Right atrium auricular region (tissue), 2 donors: Measurements from ENCODE around the gene PRR5. TPM values are rescaled to one million over a fixed set of nuclear protein-coding genes. Genes with fewer than 3 reads are reported as not detected.
"Not testable (repeated sequence)": the region's sequence is repeated elsewhere in the genome, so short reads cannot be mapped to it uniquely, and the experiment has no call there.

Experiments used
- DNase-seq: peaks from one replicate; pipeline ENCODE4 v3.0.0-alpha.2; 2019; ENCODE audit warnings: low spot score
- H3K27ac ChIP-seq, 2 donors: fragments of 200-600 bp; sonication (generic); 1 replicate in 1 of 2; 2 replicates in 1 of 2; pipeline ENCODE4 v1.5.1; 2016 to 2019
- H3K27me3 ChIP-seq, 2 donors: fragments of 200-600 bp; sonication (generic); one replicate each; pipeline versions ENCODE4 v1.5.1 to v1.6.0; 2017 to 2019
- H3K36me3 ChIP-seq: fragments of 200-600 bp; sonication (generic); one replicate; pipeline ENCODE4 v1.5.1; 2016
- H3K4me1 ChIP-seq, 2 donors: fragments of 200-600 bp; sonication (generic); one replicate each; pipeline versions ENCODE4 v1.5.1 to v1.6.0; 2017 to 2019
- H3K4me3 ChIP-seq, 2 donors: fragments of 200-600 bp; sonication (generic); 1 replicate in 1 of 2; 2 replicates in 1 of 2; pipeline ENCODE4 v1.5.1; 2017 to 2019; ENCODE audit warnings: mild to moderate bottlenecking in 1 of 2, moderate library complexity in 1 of 2
- H3K9me3 ChIP-seq, 2 donors: fragments of 200-600 bp; sonication (generic); one replicate each; pipeline ENCODE4 v1.5.1; 2019
- CTCF ChIP-seq, 2 donors: fragments of 200-600 bp; sonication (generic); IDR thresholded peaks; one replicate each; pipeline ENCODE4 v1.5.1; 2019; ENCODE audit warnings: antibody characterized with exemption in 2 of 2
- total RNA-seq, 2 donors: library from RNA; depleted of rRNA; stranded (reverse); fragments of >200 nt; gene quantifications; one replicate each; pipeline ENCODE4 v1.1.0, GENCODE V29; 2016

The PRR5 gene
- total RNA-seq, 2 donors from 2014 or later = 10.5 to 12.1 TPM

GRCh38 chr22:44743247-44743646 is 41.2 kb downstream of the PRR5 start:
- DNase-seq = no peak
- TF ChIP-seq CTCF (IDR thresholded peaks at IDR 0.05) = no peak
- Histone ChIP-seq H3K4me3 (no peak overlapping the region), H3K27ac (no peak overlapping the region), H3K27me3 (no peaks in the 10 kb centered on the region), H3K36me3 (no peaks in the 10 kb centered on the region), H3K9me3 (no peaks in the 10 kb centered on the region), H3K4me1 (no peaks in the 10 kb centered on the region)

GRCh38 chr22:44743804-44744211 is 41.8 kb downstream of the PRR5 start:
- TF ChIP-seq CTCF (IDR thresholded peaks at IDR 0.05) = no peak
- no peak overlapping the region for H3K27ac ChIP-seq

GRCh38 chr22:44745853-44746789 is 44.1 kb downstream of the PRR5 start:
- Histone ChIP-seq H3K4me1 (no peaks in the 10 kb centered on the region), H3K27me3 (peaks cover 0 to 3% of the 10 kb centered on the region in 2 donors), H3K36me3 (no peaks in the 10 kb centered on the region), H3K9me3 (peaks cover 0 to 6% of the 10 kb centered on the region in 2 donors), H3K4me3 (no peak overlapping the region), H3K27ac (no peak overlapping the region)
- no peak for TF ChIP-seq CTCF (IDR thresholded peaks at IDR 0.05)
- no peak for DNase-seq

More at GRCh38 chr22:44743804-44744211, 41.8 kb downstream of the PRR5 start:
- Histone ChIP-seq H3K27me3 (no peaks in the 10 kb centered on the region), H3K9me3 (no peaks in the 10 kb centered on the region), H3K4me1 (no peaks in the 10 kb centered on the region), H3K36me3 (no peaks in the 10 kb centered on the region), H3K4me3 (no peak overlapping the region)
- DNase-seq = no peak

DNA sequence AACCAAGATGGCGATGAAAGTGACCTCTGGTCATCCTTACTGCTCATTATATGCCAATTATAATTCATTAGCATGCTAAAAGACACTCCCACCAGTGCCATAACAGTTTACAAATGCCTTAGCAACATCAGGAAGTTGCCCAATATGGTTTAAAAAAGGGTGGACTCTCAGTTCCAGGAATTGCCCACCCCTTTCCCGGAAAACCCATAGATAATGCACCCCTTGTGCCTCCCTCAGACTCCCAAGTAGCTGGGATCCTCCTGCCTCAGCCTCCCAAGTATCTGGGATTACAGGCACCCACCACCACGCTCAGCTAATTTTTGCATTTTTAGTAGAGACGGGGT is 45.8 kb downstream of the PRR5 start:
- not testable (repeated sequence) for H3K36me3 ChIP-seq, DNase-seq, H3K4me3 ChIP-seq, H3K4me1 ChIP-seq, H3K27ac ChIP-seq, H3K27me3 ChIP-seq
- H3K9me3 ChIP-seq = peaks cover 0 to 15% of the 10 kb centered on the region in 2 donors

- Histone ChIP-seq H3K36me3 (no peaks in the 10 kb centered on the region), H3K9me3 (peaks cover 0 to 15% of the 10 kb centered on the region in 2 donors), H3K4me3 (no peak overlapping the region), H3K27ac (no peak overlapping the region), H3K4me1 (peaks cover 0 to 15% of the 10 kb centered on the region in 2 donors), H3K27me3 (peaks cover 3 to 9% of the 10 kb centered on the region in 2 donors)
- TF ChIP-seq CTCF (IDR thresholded peaks at IDR 0.05) = no peak
- DNase-seq = no peak
Observed at GRCh38 chr22:44748524-44748923, 46.5 kb downstream of the PRR5 start.

DNA sequence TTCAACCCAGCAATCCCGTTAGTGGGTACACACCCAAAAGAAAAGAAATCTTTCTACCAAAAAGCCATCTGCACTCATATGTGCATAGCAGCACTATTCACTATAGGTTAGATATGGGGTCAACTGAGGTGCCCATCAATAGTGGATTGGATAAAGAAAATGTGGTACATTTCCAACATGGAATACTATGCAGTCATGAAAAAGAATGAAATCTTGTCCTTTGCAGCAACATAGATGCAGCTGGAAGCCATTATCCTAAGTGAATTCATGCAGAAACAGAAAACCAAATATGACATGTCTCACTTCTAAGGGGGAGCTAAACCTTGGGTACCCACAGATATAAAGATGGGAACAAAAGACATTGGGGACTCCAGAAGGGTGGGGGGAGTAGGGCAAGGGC is 48.5 kb downstream of the PRR5 start:
- no peak for TF ChIP-seq CTCF (IDR thresholded peaks at IDR 0.05)
- H3K27ac ChIP-seq = no peak overlapping the region
- H3K36me3 ChIP-seq = no peaks in the 10 kb centered on the region
- DNase-seq = no peak
- peaks cover 0 to 16% of the 10 kb centered on the region in 2 donors for H3K4me1 ChIP-seq
- H3K4me3 ChIP-seq = no peak overlapping the region
- peaks cover 3 to 9% of the 10 kb centered on the region in 2 donors for H3K27me3 ChIP-seq
- peaks cover 0 to 15% of the 10 kb centered on the region in 2 donors for H3K9me3 ChIP-seq
